ENCODE data around the gene NFATC1.

DNA sequence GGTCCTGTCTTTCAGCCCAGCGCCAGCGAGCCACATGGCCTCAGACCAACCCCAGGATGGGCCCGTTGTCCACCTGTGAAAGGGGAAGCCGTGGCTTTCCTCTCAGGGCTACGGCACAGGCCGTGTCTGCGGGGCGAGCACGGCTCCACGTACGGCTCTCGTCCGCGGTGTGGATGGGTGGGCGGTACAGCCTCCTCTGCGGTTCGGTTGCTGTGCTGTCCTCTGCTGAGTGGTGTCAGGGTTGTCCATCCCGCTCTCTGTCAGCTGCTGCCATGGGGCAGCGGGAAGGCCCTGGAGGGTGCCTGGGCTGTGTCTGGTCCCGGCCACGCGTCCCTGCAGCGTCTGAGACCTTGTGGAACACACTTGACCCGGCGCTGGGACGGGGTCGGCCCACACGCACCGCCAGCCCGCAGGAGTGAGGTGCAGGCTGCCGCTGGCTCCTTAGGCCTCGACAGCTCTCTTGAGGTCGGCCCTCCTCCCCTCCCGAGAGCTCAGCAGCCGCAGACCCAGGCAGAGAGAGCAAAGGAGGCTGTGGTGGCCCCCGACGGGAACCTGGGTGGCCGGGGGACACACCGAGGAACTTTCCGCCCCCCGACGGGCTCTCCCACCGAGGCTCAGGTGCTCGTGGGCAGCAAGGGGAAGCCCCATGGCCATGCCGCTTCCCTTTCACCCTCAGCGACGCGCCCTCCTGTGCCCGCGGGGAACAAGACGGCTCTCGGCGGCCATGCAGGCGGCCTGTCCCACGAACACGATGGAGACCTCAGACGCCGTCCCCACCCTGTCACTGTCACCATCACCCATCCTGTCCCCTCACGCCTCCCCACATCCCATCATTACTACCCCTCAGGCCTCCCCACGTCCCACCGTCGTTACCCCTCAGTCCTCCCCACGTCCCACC, 128.7 kb downstream of the NFATC1 start:
- TF ChIP-seq CTCF (IDR thresholded peaks at IDR 0.05) (no peak), POLR2AphosphoS5 (IDR thresholded peaks at IDR 0.05; ENCODE audit: insufficient read depth in 1 of 2, low read depth in 1 of 2) (no peak), POLR2A (IDR thresholded peaks at IDR 0.05) (no peak)

Data from vagina (tissue), 2 donors.